DMS 273 (cell line): ENCODE data around the gene UBAC2.

Experiments
- DNase-seq: peaks from one replicate; lab custom pipeline; 2025; ENCODE audit not compliant: unreplicated experiment; lab: John Stamatoyannopoulos, UW

The UBAC2 gene

DNA sequence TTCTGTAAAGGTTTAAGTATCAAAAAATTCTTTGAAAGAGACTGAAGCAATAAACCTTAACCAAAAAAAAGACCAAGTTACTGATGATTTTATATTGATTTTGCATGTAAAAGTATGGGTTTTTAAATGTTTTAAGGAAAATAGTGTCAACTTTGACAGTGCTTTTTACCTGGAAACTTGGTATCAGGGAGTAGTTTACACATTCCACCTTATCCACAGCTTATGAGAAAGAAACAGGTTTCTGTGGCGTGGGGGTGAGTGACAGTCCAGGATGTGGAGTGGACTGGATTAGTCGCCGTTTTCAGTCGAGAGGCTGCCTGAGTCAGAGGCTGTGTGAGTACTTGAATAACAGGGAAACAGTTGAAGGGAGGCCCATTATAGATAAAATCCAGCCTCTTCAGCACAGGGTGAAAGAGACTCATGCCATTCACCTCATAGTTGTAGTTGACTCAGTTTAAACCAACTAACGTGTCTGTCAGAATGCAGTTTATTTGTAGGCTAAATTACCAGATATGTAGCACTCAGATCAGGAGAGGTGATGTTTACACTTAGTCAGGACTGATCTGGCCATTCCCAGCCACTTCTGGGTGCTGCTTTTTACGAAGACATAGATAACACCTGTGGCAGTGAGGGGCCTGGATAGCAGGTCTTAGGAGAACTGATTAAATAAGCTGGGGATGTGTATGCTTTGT, 107.1 kb downstream of the UBAC2 start:
- no peak for DNase-seq

DNA sequence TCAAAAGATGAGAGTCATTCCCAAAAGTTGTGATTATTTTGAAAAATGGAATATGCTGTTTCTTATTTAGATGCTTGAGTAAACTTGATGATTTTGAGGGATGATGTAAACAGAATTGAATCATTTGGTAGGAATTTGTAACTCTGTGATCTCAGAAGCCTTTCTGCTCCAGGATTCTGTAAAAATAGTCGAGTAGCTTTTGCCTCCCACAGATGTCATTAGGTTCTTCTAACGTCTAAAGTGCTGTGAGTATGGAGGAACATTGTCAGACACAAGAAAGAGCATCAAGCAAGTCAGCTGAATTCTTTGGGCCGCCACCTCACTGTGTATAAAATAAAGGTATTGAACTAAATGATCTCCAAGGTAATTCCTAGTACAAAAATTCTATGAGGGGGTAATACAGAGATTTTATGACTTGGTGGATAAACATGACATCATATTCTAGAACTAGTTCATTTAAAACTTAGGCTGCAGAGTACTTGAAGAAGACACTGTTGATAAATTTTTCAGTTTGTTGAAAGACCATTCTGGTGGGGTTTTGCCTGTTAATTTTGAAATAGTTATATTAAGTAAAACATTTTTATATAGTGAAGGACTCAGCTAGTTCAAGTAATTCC, 107.9 kb downstream of the UBAC2 start:
- no peak for DNase-seq

DNA sequence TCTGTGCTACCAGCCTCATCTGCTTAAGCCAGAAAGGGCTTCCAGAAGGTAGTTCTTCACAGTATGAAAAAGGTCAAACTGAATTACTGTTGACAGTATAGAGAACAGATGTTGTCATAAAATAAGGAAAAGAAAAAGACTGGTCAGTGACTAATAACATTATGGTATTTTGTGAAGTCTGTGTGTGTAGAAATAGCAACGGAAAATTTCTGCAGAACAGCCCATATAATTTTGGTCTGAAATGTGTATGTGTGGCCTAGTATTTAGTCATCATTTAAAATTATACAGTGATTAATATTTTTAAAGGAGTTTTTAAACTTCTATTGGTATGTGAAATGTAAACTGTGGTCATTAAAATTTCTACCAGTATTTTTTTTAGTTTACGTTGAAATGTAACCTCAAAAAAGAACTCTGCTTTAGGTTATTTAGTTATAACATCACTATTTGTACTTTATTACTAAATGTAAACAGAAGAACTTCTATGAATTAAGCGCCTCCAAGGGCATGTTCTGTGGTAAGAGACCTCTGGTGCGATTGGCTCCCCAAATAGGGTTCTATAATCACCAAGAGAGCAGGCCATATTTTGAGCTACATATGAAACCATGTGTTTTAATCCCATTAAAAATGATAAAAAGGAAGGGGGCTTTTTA, 109.9 kb downstream of the UBAC2 start:
- DNase-seq = no peak

DNA sequence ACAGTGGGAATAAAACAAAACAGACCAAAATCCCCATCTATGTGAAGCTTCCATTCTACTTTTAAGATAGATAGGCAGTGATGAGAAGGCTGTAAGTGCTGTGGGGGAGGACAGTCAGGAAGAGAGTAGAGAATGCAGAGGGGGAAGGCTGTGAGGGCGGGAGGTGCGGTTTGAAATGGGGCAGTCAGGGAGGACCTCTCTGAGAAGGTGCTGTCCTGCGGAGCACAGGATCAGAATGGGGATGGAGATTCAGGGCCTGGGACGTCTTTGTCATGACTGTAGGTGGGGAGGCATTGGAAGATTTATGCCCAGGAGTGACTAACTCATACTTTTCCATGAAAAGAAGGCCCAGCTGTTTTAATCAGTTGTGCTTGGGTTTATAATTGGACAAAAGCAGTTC, 110.5 kb downstream of the UBAC2 start:
- DNase-seq = no peak

- no peak for DNase-seq
Observed at GRCh38 chr13:99311748-99312492, 111.3 kb downstream of the UBAC2 start.

GRCh38 chr13:99312493-99312883, 111.8 kb downstream of the UBAC2 start:
- DNase-seq = no peak

GRCh38 chr13:99313501-99313900, 112.8 kb downstream of the UBAC2 start:
- DNase-seq = no peak

GRCh38 chr13:99313941-99314340, 113.3 kb downstream of the UBAC2 start:
- DNase-seq = no peak

- DNase-seq = no peak
Observed at GRCh38 chr13:99314640-99315176, 114.1 kb downstream of the UBAC2 start.

DNA sequence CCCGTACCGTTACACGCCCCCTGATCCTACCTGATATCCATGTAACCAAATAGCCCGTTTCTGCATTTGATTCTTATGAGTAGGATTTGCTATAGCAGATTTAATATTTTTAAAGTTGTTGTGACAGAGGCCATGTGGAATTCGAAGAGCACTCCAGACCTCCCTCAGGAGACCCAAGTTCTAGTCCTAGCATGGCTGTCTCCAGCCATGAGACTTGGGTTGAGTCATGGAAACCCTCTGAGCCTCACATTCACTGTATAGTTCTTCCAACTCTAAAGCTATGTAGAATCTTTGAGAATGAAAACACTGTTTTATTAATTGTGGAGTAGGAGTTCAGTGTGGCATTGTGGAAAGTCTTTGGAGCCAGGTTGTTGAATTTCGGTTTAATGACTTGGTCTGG, 114.5 kb downstream of the UBAC2 start:
- DNase-seq = no peak

DNA sequence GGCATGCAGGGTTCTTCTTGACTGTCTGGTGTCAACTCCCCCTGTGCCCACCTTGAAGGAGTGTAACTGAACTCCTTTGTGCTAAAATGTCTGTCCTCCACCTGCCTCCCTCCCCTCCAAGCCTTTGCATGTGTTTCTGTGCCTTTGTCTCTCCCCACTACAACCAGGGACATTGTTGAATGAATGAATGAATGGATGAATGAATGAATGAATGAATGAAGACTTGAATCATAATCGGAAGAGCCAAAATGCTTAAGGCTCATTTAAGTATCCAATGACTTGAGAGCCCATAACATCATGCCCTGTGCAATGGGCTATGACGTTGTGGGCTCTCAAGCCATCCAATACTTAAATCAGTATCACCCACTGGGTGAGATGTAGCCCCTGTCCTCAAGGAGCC, 115.6 kb downstream of the UBAC2 start:
- DNase-seq = no peak

DNA sequence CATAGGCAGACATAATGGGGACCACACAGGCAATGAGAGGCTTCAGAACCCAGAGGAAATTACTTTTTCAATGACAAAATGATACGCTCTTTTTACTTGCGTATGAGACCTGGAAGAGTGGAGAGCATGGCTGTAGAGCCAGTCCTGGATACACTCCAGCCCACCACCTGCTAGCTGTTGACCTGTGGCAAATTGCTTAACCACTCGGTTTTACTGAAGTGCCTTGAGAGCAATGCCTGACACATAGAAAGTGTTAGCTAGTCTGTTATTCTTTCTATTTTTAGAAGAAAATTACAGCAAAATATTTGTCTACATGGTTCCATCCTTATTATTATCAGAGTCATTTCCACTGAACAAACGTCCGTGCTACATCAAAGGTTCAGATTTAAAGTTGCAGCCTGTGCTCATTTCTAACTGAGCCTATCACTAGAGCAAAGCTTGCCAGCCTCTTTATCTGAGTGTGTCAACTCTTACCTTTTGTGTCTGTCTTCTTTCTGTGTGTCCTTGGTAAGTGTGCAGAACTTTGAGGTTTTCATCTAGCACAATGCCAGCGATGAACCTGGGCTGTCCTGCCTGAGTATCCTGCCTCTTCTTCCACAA, 116.1 kb downstream of the UBAC2 start:
- DNase-seq = no peak

DNA sequence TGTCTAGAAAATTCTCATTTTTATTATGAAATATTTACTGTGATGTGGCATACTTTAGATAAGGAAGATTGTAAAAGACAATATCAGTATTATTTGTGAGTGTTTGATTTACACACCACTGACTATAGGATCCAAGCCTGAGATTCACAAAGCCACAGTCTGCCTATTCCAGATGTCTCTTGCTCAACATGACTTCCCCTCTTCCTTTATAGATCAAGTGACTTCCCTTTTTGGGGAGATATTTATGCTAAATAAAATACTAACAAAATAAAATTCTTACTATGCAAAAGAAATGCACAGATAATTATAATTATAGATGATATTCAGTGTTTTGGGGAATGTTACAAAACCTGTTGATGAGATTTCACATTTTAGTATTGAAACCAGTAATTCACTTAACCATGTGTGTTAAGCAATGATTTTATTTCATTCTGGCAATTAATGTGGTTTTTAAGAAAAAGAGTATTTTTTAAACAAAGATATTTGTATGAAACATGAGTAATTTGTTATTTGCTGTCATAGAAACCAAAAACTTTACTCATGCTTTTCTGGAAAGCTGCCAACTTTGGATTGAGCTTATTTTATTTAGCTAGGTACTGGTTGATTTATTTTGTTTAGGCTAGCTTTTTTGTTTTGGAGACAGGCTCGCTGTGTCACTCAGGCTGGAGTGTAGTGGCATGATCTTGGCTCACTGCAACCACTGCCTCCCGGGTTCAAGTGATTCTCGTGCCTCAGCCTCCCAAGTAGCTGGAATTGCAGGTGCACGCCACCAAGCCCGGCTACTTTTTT, 120.2 kb downstream of the UBAC2 start:
- peak; percentile 16 for DNase-seq

DNA sequence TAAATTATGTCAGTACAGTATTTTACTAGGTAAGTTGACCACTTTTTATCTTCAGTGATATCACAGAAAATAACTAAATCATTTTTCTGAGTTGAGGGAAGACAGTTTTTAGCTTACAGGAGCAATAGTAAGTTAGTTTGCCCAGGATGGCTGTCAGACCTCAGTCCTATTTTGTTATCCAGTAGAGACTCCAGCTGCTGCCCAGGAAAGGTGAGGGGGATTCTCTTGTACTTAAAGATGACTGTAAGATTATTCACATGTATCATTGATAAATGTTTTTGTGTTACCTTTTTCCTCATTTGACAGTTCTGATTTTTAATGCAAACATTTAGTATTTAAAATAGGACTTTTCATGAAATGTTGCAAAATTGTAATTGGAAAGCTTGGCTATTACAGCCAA, 121.1 kb downstream of the UBAC2 start:
- DNase-seq = no peak

DNA sequence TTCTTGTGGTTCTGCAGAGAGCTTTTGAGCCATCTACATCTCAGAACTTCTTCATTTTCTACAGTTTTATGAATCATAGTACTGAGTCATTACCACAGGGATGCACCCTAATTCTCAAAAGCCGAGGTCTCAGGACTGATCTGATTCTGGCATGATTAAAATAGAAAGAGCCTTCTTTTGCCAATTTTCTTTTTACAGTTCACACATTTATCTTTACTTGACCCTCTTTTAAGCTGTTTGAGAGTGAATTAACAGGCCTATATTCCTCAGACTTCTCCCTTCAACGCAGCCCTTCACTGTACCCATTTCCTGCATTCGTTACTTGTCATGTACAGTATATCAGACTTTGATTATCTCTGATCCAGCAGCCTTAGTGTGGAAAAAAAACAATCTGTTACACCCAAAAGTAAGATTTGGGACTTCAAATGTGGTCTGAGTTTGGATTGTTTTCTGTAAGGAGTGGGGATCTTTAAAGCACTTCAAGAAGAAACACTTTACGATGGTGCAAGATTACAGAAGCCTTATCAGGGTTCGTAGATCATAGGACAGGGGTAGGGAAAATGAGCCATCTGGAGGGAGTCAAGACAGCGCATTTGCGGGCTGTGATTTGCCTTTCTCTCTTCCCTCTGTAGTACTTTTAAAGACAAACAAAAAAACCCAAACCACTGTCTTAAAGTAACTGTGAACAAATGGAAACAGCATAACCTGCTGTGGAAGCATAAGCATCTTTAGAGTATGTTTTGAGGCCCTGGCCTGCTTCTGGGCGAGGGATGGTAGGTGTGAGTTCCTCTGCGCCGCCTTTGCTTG, 121.8 kb downstream of the UBAC2 start:
- DNase-seq = no peak

- no peak for DNase-seq
Observed at GRCh38 chr13:99323488-99323887, 122.8 kb downstream of the UBAC2 start.

GRCh38 chr13:99326012-99326411, 125.4 kb downstream of the UBAC2 start:
- no peak for DNase-seq

DNA sequence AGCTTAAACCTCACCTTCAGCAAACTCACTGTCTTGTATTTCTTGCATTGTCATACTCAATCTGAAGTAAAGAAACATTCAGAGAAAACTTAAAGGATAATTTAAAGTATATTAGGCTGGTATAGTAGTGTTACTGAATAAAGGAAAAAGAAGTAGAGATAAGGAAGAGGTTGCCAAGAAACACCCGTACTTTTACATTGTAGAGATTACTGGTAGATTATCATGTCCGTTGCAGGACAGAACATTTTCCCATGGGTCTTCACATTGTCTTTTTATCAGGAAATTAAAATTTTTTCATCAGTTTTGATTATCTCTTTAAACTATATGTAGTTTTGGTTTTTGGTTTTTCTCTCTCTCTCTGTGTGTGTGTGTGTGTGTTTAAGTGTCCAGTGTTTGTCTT, 126.5 kb downstream of the UBAC2 start:
- no peak for DNase-seq

DNA sequence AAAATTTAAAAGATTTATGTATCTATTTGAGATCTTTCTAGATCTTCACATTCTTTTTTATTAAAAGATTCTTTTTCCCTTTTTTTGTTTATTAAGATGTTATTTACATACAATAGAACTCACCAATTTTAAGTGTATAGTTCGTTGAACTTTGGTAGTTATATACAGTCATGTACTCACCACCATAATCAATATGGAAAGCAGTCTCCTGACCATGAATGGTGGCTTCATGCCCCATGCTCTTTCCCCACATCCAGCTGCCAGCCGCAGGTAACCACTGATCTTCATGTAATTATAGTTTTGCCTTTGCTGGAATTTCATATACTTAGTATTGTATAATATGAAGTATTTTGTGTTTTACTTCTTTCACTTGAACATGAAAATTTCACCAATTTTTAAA, 127.1 kb downstream of the UBAC2 start:
- no peak for DNase-seq

GRCh38 chr13:99329477-99329876, 128.8 kb downstream of the UBAC2 start:
- DNase-seq = no peak
